ENCODE measurements around the gene DENND1A.

Gene DENND1A

GRCh38 chr9:123749580-123750202, 180.2 kb downstream of the DENND1A start:
- Histone ChIP-seq H4K20me1 (ENCODE audit: low read depth, low read length) (no peaks in the 10 kb centered on the region), H3K27me3 (ENCODE audit: low read length) (no peaks in the 10 kb centered on the region), H3K9me2 (replicated peaks; ENCODE audit: insufficient read depth, low read length) (no peaks in the 10 kb centered on the region), H3K27ac (ENCODE audit: low read depth, low read length) (no peak overlapping the region), H3F3A (ENCODE audit: insufficient read depth) (no peaks in the 10 kb centered on the region), H3K4me2 (ENCODE audit: low read depth, low read length, poor library complexity, severe bottlenecking) (no peak overlapping the region), H3K79me2 (ENCODE audit: insufficient read depth, low read length) (no peaks in the 10 kb centered on the region), H2AFZ (ENCODE audit: low read depth, low read length, severe bottlenecking) (no peak overlapping the region), H3K4me3 (ENCODE audit: insufficient read depth, low read length, poor library complexity, severe bottlenecking) (no peak overlapping the region), H3K9me3 (ENCODE audit: insufficient read depth, low read length) (no peaks in the 10 kb centered on the region), H3K36me3 (ENCODE audit: low read length) (no peaks in the 10 kb centered on the region), H3K9ac (ENCODE audit: low read length) (no peak overlapping the region)
- TF ChIP-seq EZH2phosphoT487 (conservative IDR thresholded peaks at IDR 0.05; ENCODE audit: low read length) (no peak), CTCF (IDR thresholded peaks at IDR 0.05; ENCODE audit: insufficient read depth, low read length, poor library complexity, severe bottlenecking) (no peak)

GRCh38 chr9:123746765-123747164, 183.2 kb downstream of the DENND1A start:
- H4K20me1 ChIP-seq (ENCODE audit: low read depth, low read length), result no peaks in the 10 kb centered on the region
- H3K9me3 ChIP-seq (ENCODE audit: insufficient read depth, low read length), result no peaks in the 10 kb centered on the region
- H3K4me2 ChIP-seq (ENCODE audit: low read depth, low read length, poor library complexity, severe bottlenecking), result no peak overlapping the region
- no peak for TF ChIP-seq EZH2phosphoT487 (conservative IDR thresholded peaks at IDR 0.05; ENCODE audit: low read length)
- no peak for TF ChIP-seq CTCF (IDR thresholded peaks at IDR 0.05; ENCODE audit: insufficient read depth, low read length, poor library complexity, severe bottlenecking)
- no peak overlapping the region for H2AFZ ChIP-seq (ENCODE audit: low read depth, low read length, severe bottlenecking)
- no peaks in the 10 kb centered on the region for H3K36me3 ChIP-seq (ENCODE audit: low read length)
- no peaks in the 10 kb centered on the region for H3K79me2 ChIP-seq (ENCODE audit: insufficient read depth, low read length)
- H3K4me3 ChIP-seq (ENCODE audit: insufficient read depth, low read length, poor library complexity, severe bottlenecking), result no peak overlapping the region
- no peak overlapping the region for H3K9ac ChIP-seq (ENCODE audit: low read length)
- no peak overlapping the region for H3K27ac ChIP-seq (ENCODE audit: low read depth, low read length)
- no peaks in the 10 kb centered on the region for H3K9me2 ChIP-seq (replicated peaks; ENCODE audit: insufficient read depth, low read length)
- no peaks in the 10 kb centered on the region for H3F3A ChIP-seq (ENCODE audit: insufficient read depth)
- no peaks in the 10 kb centered on the region for H3K27me3 ChIP-seq (ENCODE audit: low read length)

GRCh38 chr9:123745933-123746332, 184.0 kb downstream of the DENND1A start:
- Histone ChIP-seq H4K20me1 (ENCODE audit: low read depth, low read length) (no peaks in the 10 kb centered on the region), H3K4me2 (ENCODE audit: low read depth, low read length, poor library complexity, severe bottlenecking) (no peak overlapping the region), H3K9me2 (replicated peaks; ENCODE audit: insufficient read depth, low read length) (no peaks in the 10 kb centered on the region), H3K4me3 (ENCODE audit: insufficient read depth, low read length, poor library complexity, severe bottlenecking) (no peak overlapping the region), H3K36me3 (ENCODE audit: low read length) (no peaks in the 10 kb centered on the region), H3K27ac (ENCODE audit: low read depth, low read length) (no peak overlapping the region), H3K79me2 (ENCODE audit: insufficient read depth, low read length) (no peaks in the 10 kb centered on the region), H3K9me3 (ENCODE audit: insufficient read depth, low read length) (no peaks in the 10 kb centered on the region), H2AFZ (ENCODE audit: low read depth, low read length, severe bottlenecking) (no peak overlapping the region), H3K27me3 (ENCODE audit: low read length) (no peaks in the 10 kb centered on the region), H3K9ac (ENCODE audit: low read length) (no peak overlapping the region), H3F3A (ENCODE audit: insufficient read depth) (no peaks in the 10 kb centered on the region)
- TF ChIP-seq EZH2phosphoT487 (conservative IDR thresholded peaks at IDR 0.05; ENCODE audit: low read length) (no peak), CTCF (IDR thresholded peaks at IDR 0.05; ENCODE audit: insufficient read depth, low read length, poor library complexity, severe bottlenecking) (no peak)

All from SU-DHL-6 (cell line).